Lung (tissue), 12 donors: ENCODE data around the gene GFI1B. TPM values are rescaled to one million over a fixed set of nuclear protein-coding genes. Genes with fewer than 3 reads are reported as not detected.

Experiments
- ATAC-seq: fragments of 200-7000 bp; cut with Tn5 transposase; one replicate; pipeline ENCODE4 v1.9.1; 2020; ENCODE audit warnings: moderate number of reproducible peaks; ENCODE audit not compliant: insufficient read depth, low FRiP score
- DNase-seq, 3 donors: peaks; one replicate each; pipeline ENCODE4 v3.0.0-alpha.2; 2013 to 2017
- H3K27ac ChIP-seq, 2 donors: one replicate each; pipeline ENCODE4 v1.5.1; 2013; ENCODE audit warnings: mild to moderate bottlenecking in 2 of 2, moderate library complexity in 2 of 2, control low read depth in 1 of 2, inconsistent platforms in 1 of 2, low read depth in 1 of 2, low read length in 1 of 2
- H3K27me3 ChIP-seq, 3 donors: one replicate each; pipeline ENCODE4 v1.5.1; 2013; ENCODE audit warnings: low read length in 2 of 3; ENCODE audit not compliant: control insufficient read depth in 3 of 3, insufficient read depth in 3 of 3
- H3K36me3 ChIP-seq, 4 donors: one replicate each; pipeline ENCODE4 v1.5.1; 2013; ENCODE audit warnings: low read length in 4 of 4, mild to moderate bottlenecking in 1 of 4, moderate library complexity in 1 of 4; ENCODE audit not compliant: control insufficient read depth in 4 of 4, insufficient read depth in 4 of 4
- H3K4me1 ChIP-seq, 5 donors: one replicate each; pipeline ENCODE4 v1.5.1; 2013; ENCODE audit warnings: low read length in 5 of 5, mild to moderate bottlenecking in 2 of 5, moderate library complexity in 1 of 5; ENCODE audit not compliant: control insufficient read depth in 5 of 5, insufficient read depth in 5 of 5
- H3K4me3 ChIP-seq: one replicate; pipeline ENCODE4 v1.5.1; 2013; ENCODE audit warnings: mild to moderate bottlenecking, control low read depth, moderate library complexity
- H3K9ac ChIP-seq, 2 donors: one replicate each; pipeline ENCODE4 v1.5.1; 2013; ENCODE audit warnings: low read length in 2 of 2, control low read depth in 1 of 2; ENCODE audit not compliant: insufficient read depth in 1 of 2
- H3K9me3 ChIP-seq, 4 donors: one replicate each; pipeline ENCODE4 v1.5.1; 2013; ENCODE audit warnings: low read length in 3 of 4, mild to moderate bottlenecking in 1 of 4, moderate library complexity in 1 of 4; ENCODE audit not compliant: control insufficient read depth in 4 of 4, insufficient read depth in 3 of 4
- WGBS, 2 donors: extraction: QIAGEN DNeasy Blood & Tissue Kit; methylation state at CpG; one replicate each; pipeline ENCODE4 v1.1.7; 2013; 5-methylcytosine and 5-hydroxymethylcytosine counted together
- polyA plus RNA-seq, 2 donors: library from polyadenylated mRNA; stranded (reverse); fragments of 200-250 nt; gene quantifications; one replicate each; pipeline ENCODE4 v1.2.1, GENCODE V29; 2013
- total RNA-seq, 2 donors: library from RNA; depleted of rRNA in 1 of 2; stranded (reverse); fragments of >200 nt in 1 of 2; gene quantifications; one replicate each; pipeline ENCODE4 v1.2.1, GENCODE V29; 2014 to 2021
- TF ChIP-seq, protein P1 (sequence below): IDR thresholded peaks from 2 replicates; pipeline ENCODE4 v1.5.1; 2012; ENCODE audit warnings: mild to moderate bottlenecking; ENCODE audit errors: control extremely low read depth, extremely low read depth
- donor health status: control.
- donor health status: control.
- donor health status: Bipolar disorder and iron deficiency.
- donor health status: healthy.
- donor health status: DM: yes; HTN: yes; CAD: no.

Gene GFI1B
- total and polyA plus RNA-seq, 4 donors: 0.25 to 1.4 (median 0.76) TPM

DNA sequence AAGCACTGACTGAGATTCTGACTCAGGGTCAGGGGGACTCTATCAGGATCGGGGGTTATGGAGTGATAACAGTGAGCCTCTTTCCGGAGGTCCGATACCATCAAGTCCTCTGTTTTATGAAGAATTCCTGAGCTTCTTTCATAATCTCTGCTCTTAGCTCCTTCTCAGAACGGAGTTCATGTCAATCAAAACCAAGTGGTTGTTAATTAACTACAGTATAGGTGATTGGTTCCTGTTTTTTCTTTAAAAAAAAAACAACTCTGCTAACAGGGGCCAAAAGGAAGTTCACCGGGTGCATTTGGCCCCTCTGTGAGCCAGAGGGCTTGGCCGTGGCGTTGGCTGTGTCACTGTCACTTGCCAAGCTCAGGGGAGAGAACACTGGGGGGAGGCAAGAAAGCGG is 4.0 kb downstream of the GFI1B start:
- Histone ChIP-seq H3K36me3 (no peaks in the 10 kb centered on the region), H3K27me3 (peaks cover 5 to 29% (median 21%) of the 10 kb centered on the region in 3 donors)
- DNase-seq: no peak

DNA sequence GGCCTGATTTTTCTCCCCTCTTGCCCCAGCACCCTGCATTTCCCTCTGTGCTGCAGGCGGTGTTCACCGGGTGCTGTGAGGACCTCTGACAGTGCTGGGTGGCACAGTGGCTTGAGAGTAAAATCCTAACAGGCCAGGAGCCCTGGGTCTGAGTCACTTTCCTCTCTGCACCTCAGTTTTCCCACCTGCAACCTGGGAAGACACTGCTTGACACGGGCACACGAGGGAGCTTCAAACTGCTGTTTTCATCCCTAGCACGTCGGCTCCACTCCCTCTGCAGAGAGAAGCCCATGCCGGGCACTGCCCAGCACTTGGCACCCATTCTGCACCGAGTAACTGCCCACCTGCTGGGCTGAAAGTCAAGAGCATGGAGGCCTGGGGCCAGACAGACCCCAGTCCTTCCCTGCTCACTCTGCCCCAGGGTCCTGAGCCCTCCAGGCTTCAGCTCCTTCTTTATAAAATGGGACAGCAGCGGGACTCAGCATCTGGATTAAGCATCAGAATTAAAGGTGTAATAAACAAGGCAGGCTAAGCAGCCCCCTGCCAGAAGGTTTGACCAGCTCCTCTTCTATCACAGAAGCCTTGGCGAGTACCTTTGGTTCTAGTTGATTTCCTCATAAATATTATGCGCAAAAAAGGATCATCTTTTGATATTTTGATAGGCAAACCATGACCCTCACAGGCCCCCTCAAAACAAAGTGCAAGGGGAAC is 5.2 kb downstream of the GFI1B start:
- no peaks in the 10 kb centered on the region for H3K9me3 ChIP-seq
- ATAC-seq (no peak), DNase-seq (no peak)
- H3K27me3 ChIP-seq: peaks cover 5 to 19% (median 12%) of the 10 kb centered on the region in 3 donors
- peaks cover 0 to 2% (median 0%) of the 10 kb centered on the region in 5 donors for H3K4me1 ChIP-seq
- H3K27ac ChIP-seq: no peak overlapping the region
- no peaks in the 10 kb centered on the region for H3K36me3 ChIP-seq
- TF ChIP-seq, protein P1, sequence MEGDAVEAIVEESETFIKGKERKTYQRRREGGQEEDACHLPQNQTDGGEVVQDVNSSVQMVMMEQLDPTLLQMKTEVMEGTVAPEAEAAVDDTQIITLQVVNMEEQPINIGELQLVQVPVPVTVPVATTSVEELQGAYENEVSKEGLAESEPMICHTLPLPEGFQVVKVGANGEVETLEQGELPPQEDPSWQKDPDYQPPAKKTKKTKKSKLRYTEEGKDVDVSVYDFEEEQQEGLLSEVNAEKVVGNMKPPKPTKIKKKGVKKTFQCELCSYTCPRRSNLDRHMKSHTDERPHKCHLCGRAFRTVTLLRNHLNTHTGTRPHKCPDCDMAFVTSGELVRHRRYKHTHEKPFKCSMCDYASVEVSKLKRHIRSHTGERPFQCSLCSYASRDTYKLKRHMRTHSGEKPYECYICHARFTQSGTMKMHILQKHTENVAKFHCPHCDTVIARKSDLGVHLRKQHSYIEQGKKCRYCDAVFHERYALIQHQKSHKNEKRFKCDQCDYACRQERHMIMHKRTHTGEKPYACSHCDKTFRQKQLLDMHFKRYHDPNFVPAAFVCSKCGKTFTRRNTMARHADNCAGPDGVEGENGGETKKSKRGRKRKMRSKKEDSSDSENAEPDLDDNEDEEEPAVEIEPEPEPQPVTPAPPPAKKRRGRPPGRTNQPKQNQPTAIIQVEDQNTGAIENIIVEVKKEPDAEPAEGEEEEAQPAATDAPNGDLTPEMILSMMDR: no peak
- WGBS, 2 donors: 69 to 77% methylated on average over 11 of the region's 11 CpGs
- no peak overlapping the region for H3K4me3 ChIP-seq
- no peak overlapping the region for H3K9ac ChIP-seq

More for the DNA sequence above, 4.0 kb downstream of the GFI1B start:
- Histone ChIP-seq H3K9me3 (no peaks in the 10 kb centered on the region), H3K4me3 (no peak overlapping the region), H3K4me1 (peaks cover 0 to 2% (median 0%) of the 10 kb centered on the region in 5 donors), H3K9ac (no peak overlapping the region), H3K27ac (no peak overlapping the region)
- TF ChIP-seq, protein P1: no peak
- no peak for ATAC-seq
- WGBS, 2 donors: 22 to 38% methylated on average over 8 of the region's 8 CpGs

DNA sequence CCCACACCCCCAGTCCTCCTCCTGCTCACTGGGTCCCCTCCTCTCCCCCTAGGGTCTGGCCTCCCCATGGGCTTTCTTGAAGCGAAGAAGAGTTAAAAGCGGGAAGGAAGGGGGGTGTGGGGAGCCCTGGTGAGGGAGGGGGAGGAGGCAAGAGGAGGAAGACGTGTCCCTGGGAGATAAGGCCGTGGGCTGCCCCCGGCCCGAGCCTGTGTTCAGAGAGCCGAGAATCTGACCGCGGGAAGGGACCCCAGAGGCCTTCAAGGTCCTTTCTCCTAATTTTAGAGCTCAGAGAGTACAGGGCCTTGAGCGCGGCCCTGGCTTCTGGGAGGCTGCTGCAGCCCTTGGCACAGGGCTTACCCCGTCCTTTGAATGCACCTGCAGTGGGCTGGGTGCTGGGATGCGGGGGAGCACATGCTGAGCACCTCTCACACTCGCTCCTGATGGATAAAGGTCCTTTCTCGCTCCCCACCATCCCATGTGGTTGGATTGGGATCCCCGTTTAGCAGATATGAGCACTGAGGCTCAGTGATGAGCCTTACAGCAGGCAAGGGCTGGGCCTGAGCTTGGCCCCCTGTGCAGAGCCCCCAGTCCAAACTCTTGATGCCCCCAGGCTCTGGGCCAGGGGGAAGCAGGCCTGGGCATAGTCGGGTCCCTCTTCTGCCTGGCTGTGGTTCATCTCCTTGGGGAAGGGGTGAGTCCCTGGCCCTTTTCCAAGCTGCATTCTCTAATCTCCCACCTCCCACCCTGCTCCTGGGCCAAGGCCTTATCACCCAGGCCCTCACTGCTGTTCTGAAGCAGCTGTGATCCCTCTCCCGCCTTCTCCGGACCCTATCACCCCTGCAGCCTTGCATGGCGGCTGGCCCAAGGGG is 5.9 kb downstream of the GFI1B start:
- TF ChIP-seq, protein P1: no peak
- Histone ChIP-seq H3K4me1 (no peaks in the 10 kb centered on the region), H3K36me3 (no peaks in the 10 kb centered on the region), H3K9me3 (no peaks in the 10 kb centered on the region), H3K27ac (no peak overlapping the region), H3K9ac (no peak overlapping the region), H3K27me3 (peaks cover 5 to 12% (median 6%) of the 10 kb centered on the region in 3 donors), H3K4me3 (no peak overlapping the region)
- no peak for ATAC-seq
- no peak for DNase-seq
- 36 to 51% methylated on average over 20 of the region's 20 CpGs for WGBS, 2 donors
